HG02870 (cell line): Measurements from ENCODE around the gene TBC1D30.
"Not testable (repeated sequence)": the region's sequence is repeated elsewhere in the genome, so short reads cannot be mapped to it uniquely, and the experiment has no call there.

Source experiments
- ATAC-seq: cut with Tn5 transposase; IDR thresholded peaks from one replicate; pipeline ENCODE4 v1.9.1; 2021; ENCODE audit warnings: mild to moderate bottlenecking, moderate library complexity; ENCODE audit not compliant: unreplicated experiment

Gene TBC1D30, protein sequence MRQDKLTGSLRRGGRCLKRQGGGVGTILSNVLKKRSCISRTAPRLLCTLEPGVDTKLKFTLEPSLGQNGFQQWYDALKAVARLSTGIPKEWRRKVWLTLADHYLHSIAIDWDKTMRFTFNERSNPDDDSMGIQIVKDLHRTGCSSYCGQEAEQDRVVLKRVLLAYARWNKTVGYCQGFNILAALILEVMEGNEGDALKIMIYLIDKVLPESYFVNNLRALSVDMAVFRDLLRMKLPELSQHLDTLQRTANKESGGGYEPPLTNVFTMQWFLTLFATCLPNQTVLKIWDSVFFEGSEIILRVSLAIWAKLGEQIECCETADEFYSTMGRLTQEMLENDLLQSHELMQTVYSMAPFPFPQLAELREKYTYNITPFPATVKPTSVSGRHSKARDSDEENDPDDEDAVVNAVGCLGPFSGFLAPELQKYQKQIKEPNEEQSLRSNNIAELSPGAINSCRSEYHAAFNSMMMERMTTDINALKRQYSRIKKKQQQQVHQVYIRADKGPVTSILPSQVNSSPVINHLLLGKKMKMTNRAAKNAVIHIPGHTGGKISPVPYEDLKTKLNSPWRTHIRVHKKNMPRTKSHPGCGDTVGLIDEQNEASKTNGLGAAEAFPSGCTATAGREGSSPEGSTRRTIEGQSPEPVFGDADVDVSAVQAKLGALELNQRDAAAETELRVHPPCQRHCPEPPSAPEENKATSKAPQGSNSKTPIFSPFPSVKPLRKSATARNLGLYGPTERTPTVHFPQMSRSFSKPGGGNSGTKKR

DNA sequence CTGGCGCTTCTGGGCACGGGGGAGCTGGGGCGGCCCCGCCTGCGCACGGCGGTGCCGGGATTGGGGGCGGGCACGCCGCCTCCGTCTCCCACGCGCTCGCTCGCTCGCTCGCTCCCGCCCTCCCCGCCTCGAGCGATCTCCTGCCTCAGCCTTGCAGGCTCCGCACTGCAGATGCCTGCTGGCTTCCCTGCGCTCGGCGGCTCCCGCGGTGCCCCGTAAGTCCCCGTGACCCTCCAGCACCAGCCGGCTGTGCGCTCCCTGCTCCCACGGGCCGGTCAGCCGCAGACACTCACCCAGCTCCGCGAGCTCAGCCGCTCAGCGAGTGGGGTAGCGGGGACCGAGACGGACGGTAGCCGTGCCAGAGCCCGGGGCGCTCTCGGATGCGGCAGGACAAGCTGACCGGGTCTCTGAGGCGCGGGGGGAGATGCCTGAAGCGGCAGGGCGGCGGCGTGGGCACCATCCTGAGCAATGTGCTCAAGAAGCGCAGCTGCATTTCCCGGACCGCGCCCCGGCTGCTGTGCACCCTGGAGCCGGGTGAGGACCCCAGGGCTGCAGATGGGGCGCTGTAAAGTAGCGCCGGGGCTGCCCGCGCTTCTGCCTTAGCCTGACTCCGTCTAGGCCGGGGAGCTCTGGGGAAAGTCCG is at the start of gene TBC1D30:
Gene TBC1D30, plus strand, starts transcription at position 148 of the 643 bp plus-strand sequence. Its CDS starts 233 bp downstream, at position 381.
- peak; percentile 48 for ATAC-seq

DNA sequence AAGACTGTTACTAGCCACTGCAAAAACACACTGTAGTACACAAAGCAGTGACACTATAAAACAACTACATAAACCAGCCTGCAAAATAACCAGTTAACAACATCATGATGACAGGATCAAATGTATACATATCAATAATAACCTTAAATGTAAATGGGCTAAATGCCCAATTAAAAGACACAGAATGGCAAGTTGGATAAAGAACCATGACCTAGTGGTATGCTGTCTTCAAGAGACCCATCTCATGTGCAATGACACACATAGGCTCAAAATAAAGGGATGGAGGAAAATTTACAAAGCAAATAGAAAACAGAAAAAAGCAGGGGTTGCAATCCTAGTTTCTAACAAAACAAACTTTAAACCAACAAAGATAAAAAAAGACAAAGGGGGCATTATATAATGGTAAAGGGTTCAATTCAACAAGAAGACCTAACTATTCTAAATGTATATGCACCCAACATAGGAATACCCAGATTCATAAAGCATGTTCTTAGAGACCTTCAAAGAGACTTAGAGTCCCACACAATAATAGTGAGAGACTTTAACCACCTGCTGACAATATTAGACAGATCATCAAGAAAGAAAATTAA is 49.2 kb upstream of the TBC1D30 start:
- not testable (repeated sequence) for ATAC-seq

DNA sequence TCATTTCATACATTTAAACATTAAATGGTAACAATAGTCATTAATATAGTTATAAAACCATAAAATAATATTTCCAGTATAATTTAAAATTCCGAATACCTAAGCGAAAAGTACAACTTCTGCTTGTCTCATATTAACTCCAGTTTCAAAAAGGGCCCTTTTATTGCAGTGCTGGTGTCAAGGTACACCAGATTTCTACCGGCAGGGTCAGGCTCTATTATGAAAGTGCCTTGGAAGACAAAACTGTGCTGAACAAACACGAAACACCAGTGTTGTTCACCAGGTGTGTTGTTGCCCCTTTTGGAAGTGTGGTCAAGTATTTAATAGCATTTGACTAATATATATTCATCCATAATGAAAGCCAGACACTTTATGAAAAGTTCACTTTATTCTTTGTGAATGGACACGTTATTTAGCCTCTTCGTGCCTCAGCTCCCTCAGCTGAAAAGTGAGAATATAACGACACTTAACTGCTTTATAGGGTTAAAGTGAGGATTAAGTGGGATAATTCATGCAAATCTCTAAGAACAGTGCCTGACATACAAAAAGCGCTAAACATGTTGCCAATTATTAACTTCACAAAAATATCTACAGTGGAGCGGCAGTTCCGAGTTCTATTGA is 45.0 kb upstream of the TBC1D30 start:
- ATAC-seq, result no peak

DNA sequence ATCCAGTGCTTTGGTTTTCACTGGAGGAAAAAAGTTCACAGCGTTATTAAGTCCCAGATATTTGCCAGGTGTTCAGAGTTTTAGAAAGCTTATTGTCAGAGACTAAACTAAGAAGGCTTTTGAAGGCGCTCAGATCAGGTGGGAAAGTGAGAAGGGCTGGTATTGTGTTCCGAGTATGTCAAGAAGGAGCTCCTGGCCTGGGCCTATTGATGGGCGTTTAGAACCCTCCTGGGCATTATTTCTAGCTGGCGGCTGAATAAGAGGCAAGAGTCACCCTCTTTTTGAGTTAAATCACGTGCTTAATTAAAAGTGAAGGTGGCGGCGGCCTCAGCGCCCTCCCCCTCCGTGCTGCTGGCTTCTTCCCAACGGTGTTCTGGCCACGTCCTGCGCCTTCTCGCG is 44.3 kb upstream of the TBC1D30 start:
- ATAC-seq, result no peak

GRCh38 chr12:64780531-64781279 is 43.7 kb upstream of the TBC1D30 start:
- no peak for ATAC-seq

GRCh38 chr12:64781280-64782190 is 42.9 kb upstream of the TBC1D30 start:
- no peak for ATAC-seq

DNA sequence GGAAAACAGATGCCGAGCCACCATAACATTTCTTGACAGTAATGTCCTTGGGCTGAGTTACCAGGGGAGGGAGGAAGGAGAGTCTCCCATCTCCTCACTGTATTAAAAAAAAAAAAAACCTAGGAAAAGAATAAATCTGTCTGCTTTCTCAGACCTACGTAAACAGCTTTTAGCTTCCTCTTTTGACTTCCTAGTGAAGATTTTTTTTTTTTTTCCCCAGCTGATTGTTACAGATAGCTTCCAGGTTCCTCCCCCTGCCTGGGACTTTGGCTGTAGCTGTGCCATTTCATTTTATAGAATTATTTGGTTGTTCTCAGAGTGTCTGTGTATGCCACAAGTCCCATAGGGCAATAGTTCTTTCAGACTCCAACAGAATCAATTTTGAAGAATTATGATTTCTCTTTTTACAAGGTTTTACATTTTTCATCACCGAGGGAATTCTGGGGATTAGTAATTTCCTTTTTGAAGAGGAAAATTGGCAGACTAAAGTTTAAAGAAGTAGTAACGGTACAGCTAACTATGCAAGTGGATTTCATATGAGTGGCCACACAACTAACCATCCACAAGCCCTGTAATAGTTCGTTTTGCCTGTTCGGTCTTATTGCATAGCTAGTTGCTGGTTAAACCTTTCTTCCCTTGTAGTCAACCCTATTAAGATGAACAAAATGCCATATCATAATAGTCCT is 42.1 kb upstream of the TBC1D30 start:
- no peak for ATAC-seq

- ATAC-seq, result no peak
These were observed 38.6 kb upstream of the TBC1D30 start for GRCh38 chr12:64785838-64786237.

DNA sequence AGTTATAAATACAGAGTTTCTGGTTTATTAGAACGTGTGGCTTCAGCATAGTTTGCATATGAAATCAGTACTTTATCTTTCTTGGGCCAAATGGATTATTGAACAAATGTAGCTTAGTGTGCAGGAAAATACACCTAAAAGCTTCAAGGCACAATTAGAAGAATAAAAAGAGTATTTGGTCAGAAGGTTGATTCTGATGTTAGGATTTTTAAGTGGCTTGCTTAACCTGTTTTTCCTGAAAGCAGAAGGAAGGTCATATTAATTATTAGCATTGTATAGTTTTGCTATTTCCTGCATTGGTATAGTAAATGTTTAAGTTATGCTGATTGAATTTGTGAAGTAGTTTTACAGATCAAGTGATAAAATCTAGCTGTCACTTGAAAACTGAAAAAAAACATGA is 34.3 kb upstream of the TBC1D30 start:
- no peak for ATAC-seq

GRCh38 chr12:64791036-64791435 is 33.4 kb upstream of the TBC1D30 start:
- no peak for ATAC-seq

GRCh38 chr12:64792128-64792527 is 32.3 kb upstream of the TBC1D30 start:
- ATAC-seq, result no peak

DNA sequence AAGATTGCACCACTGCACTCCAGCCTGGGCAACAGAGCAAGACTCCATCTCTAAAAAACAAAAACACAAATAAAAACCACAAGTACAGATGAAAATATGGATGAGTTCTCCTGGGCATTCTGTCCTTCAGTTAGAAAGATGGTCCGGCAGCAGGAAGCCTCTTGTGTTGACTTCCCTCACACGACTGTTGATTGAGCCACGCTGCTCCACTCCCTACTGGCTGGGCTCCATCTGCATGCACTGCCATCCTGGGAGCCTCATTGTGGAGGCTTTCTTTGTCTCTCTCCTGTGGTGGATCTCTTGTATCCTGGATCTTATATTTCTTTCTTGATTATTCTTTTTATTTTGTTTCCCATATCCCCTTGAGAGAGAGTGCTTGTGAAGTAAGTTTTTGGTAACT is 30.8 kb upstream of the TBC1D30 start:
- no peak for ATAC-seq

DNA sequence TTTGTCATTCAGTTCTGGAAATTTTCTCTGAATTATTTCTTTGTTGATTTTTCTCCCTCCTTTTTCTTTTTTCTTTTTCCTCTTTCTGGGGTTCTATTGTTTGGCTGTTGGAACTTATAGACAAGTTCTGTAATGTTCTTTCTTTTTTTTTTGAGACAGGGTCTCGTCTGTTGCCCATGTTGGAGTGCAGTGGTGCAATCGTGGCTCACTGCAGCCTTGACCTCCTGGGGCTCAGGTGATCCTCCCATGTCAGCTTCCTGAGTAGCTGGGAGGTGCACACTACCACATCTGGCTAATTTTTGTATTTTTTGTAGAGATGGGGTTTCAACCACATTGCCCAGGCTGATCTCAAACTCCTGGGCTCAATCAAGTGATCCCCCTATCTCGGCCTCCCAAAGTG is 30.1 kb upstream of the TBC1D30 start:
- ATAC-seq, result no peak

- ATAC-seq, result peak; percentile 51
These were observed 28.1 kb upstream of the TBC1D30 start for GRCh38 chr12:64796205-64796845.

DNA sequence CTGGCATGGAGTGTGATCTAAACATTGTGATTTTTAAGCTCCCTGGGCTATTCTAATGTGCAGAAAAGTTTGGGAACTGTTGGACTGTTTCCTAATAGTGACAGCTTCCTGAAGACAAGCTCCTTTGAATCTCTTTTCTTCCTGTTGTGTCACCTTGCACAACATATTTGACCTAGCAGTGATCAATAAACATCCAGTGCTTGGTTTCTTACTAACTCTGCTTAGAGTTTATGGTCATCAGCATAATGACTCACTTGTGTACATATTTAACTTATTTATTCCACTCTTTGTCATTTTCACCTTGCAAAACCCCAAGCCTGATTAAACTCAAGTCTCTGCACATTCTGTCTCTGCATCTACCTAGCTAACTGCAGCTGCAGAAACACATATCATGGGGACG is 27.3 kb upstream of the TBC1D30 start:
- no peak for ATAC-seq

- no peak for ATAC-seq
These were observed 26.3 kb upstream of the TBC1D30 start for GRCh38 chr12:64798165-64798564.

DNA sequence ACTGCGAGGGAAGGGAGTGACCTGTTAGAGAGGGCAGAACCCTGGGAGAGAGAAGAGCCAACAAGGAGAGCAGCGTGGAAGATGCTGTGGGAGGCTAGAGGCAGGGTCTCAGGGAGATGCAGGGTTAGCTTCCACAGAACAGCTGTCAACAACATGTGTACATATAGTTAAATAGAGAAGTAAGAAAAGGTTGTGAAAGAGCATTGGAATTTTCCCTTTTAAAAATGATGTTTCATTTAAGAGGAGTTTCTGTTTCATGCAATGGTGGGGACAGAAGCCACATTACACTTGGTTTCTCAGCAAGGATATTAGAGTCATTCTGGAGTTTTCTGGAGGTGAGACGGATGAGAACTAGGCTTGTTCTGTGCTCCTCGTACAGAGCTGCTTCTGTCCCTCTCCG is 23.8 kb upstream of the TBC1D30 start:
- ATAC-seq, result peak; percentile 72

DNA sequence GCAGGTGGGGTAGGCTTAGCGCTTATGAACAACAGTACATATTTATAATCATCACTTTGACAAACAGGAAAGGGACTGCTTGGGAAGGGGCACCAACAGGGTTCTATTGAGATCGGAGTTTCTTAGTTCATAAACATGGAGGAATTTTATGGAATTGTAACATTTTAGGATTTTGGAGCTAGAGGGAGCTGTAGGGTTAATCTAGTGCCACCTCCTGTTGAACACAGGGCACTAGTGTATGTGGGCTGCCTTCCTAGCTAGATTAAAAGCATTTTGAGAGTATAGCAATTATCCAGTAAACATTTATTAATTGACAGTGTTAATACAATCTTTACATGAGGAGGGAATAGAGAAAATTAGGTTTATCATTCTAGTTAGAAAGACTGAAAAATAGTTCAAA is 23.1 kb upstream of the TBC1D30 start:
- ATAC-seq, result no peak
